Astrocyte (in vitro differentiated cells and primary cell): Measurements from ENCODE around the gene ARL4C. TPM values are rescaled to one million over a fixed set of nuclear protein-coding genes. Genes with fewer than 3 reads are reported as not detected.

Experiments
- DNase-seq: peaks from one replicate; pipeline ENCODE4 v3.0.0-alpha.2; 2010; ENCODE audit warnings: low read depth
- FAIRE-seq: peaks from 2 replicates; lab custom pipeline; 2011; peaks lifted over from hg19 to GRCh38; lab: Jason Lieb, UNC
- H2AFZ ChIP-seq: 2 replicates; pipeline ENCODE4 v1.6.0; 2012; ENCODE audit warnings: low read depth, low read length, inconsistent platforms
- H3K27ac ChIP-seq: 2 replicates; pipeline ENCODE4 v1.5.1; 2011; ENCODE audit warnings: low read depth, low read length, inconsistent platforms
- H3K27me3 ChIP-seq: 2 replicates; pipeline ENCODE4 v1.6.0; 2011; ENCODE audit warnings: low read length, inconsistent platforms; ENCODE audit not compliant: insufficient read depth
- H3K36me3 ChIP-seq: 2 replicates; pipeline ENCODE4 v1.5.1; 2011; ENCODE audit warnings: low read length, inconsistent platforms; ENCODE audit not compliant: insufficient read depth
- H3K4me1 ChIP-seq: 2 replicates; pipeline ENCODE4 v1.5.1; 2011; ENCODE audit warnings: low read length, inconsistent platforms; ENCODE audit not compliant: insufficient read depth
- H3K4me2 ChIP-seq: 2 replicates; pipeline ENCODE4 v1.6.0; 2012; ENCODE audit warnings: low read length, inconsistent platforms
- H3K4me3 ChIP-seq: 2 replicates; pipeline ENCODE4 v1.5.1; 2011; ENCODE audit warnings: low read depth, mild to moderate bottlenecking, low read length, inconsistent platforms; ENCODE audit not compliant: insufficient read depth
- H3K79me2 ChIP-seq: 2 replicates; pipeline ENCODE4 v1.6.0; 2012; ENCODE audit warnings: mild to moderate bottlenecking, low read length, inconsistent platforms; ENCODE audit not compliant: insufficient read depth
- H3K9ac ChIP-seq: 2 replicates; pipeline ENCODE4 v1.6.0; 2012; ENCODE audit warnings: mild to moderate bottlenecking, low read length, inconsistent platforms
- H3K9me3 ChIP-seq: 2 replicates; pipeline ENCODE4 v1.5.1; 2012; ENCODE audit warnings: low read depth, mild to moderate bottlenecking, low read length, inconsistent platforms; ENCODE audit not compliant: insufficient read depth
- H4K20me1 ChIP-seq: 2 replicates; pipeline ENCODE4 v1.6.0; 2012; ENCODE audit warnings: low read length, inconsistent platforms; ENCODE audit not compliant: insufficient read depth
- H3K27ac Mint-ChIP-seq: one replicate; pipeline ENCODE4 v1.8.0; 2021; ENCODE audit warnings: mild to moderate bottlenecking, mixed read lengths; ENCODE audit not compliant: unreplicated experiment
- H3K27me3 Mint-ChIP-seq: one replicate; pipeline ENCODE4 v1.8.0; 2021; ENCODE audit warnings: low read depth, mixed read lengths; ENCODE audit not compliant: unreplicated experiment
- H3K36me3 Mint-ChIP-seq: one replicate; pipeline ENCODE4 v1.8.0; 2021; ENCODE audit warnings: low read depth, mixed read lengths; ENCODE audit not compliant: unreplicated experiment
- H3K4me1 Mint-ChIP-seq: one replicate; pipeline ENCODE4 v1.8.0; 2021; ENCODE audit warnings: low read depth, mixed read lengths; ENCODE audit not compliant: unreplicated experiment
- H3K4me3 Mint-ChIP-seq: one replicate; pipeline ENCODE4 v1.8.0; 2021; ENCODE audit warnings: mild to moderate bottlenecking, moderate library complexity, mixed read lengths; ENCODE audit not compliant: unreplicated experiment
- H3K9me3 Mint-ChIP-seq: one replicate; pipeline ENCODE4 v1.8.0; 2021; ENCODE audit warnings: mild to moderate bottlenecking, mixed read lengths; ENCODE audit not compliant: unreplicated experiment
- CTCF ChIP-seq: IDR thresholded peaks from 2 replicates; pipeline ENCODE4 v1.5.1; 2011; ENCODE audit warnings: low read depth, mild to moderate bottlenecking, inconsistent platforms, low read length, moderate library complexity; ENCODE audit not compliant: insufficient read depth
- EZH2 ChIP-seq: IDR thresholded peaks from 2 replicates; pipeline ENCODE4 v1.6.1; 2012; ENCODE audit warnings: mild to moderate bottlenecking, low read length, inconsistent platforms; ENCODE audit not compliant: insufficient read depth
- total RNA-seq: library from RNA; stranded (reverse); gene quantifications from 2 replicates; pipeline ENCODE4 v1.2.1, GENCODE V29; 2021

Gene ARL4C
- total RNA-seq, 1 donor from 2014 or later = 70.7 TPM

- Histone ChIP-seq H3K9me3 (peaks cover 8% of the 10 kb centered on the region), H4K20me1 (no peaks in the 10 kb centered on the region), H3K4me3 (no peak overlapping the region), H3K36me3 (no peaks in the 10 kb centered on the region), H3K79me2 (no peaks in the 10 kb centered on the region), H2AFZ (no peak overlapping the region), H3K27ac (no peak overlapping the region), H3K4me1 (no peaks in the 10 kb centered on the region), H3K4me2 (no peak overlapping the region), H3K9ac (no peak overlapping the region), H3K27me3 (no peaks in the 10 kb centered on the region)
- peaks cover 5% of the 10 kb centered on the region for H3K27me3 Mint-ChIP-seq
- H3K36me3 Mint-ChIP-seq = peaks cover 2% of the 10 kb centered on the region
- DNase-seq = no peak
- H3K4me3 Mint-ChIP-seq = no peak overlapping the region
- H3K27ac Mint-ChIP-seq = no peak overlapping the region
- TF ChIP-seq EZH2 (no peak), CTCF (no peak)
- FAIRE-seq = no peak
- H3K9me3 Mint-ChIP-seq = peaks cover 21% of the 10 kb centered on the region
- peaks cover 2% of the 10 kb centered on the region for H3K4me1 Mint-ChIP-seq
Observed at GRCh38 chr2:234468503-234468902, 28.4 kb downstream of the ARL4C start.

GRCh38 chr2:234467289-234467688 lies 29.6 kb downstream of the ARL4C start:
- H3K79me2 ChIP-seq = no peaks in the 10 kb centered on the region
- H2AFZ ChIP-seq = no peak overlapping the region
- DNase-seq (peak; percentile 89), FAIRE-seq (no peak)
- H3K9ac ChIP-seq = no peak overlapping the region
- H3K27me3 Mint-ChIP-seq = peaks cover 8% of the 10 kb centered on the region
- H3K27ac ChIP-seq = peak overlapping the region; percentile 30
- H3K36me3 Mint-ChIP-seq = peaks cover 2% of the 10 kb centered on the region
- no peaks in the 10 kb centered on the region for H4K20me1 ChIP-seq
- peaks cover 20% of the 10 kb centered on the region for H3K9me3 Mint-ChIP-seq
- peaks cover 8% of the 10 kb centered on the region for H3K9me3 ChIP-seq
- no peaks in the 10 kb centered on the region for H3K27me3 ChIP-seq
- no peak overlapping the region for H3K4me2 ChIP-seq
- H3K27ac Mint-ChIP-seq = peak overlapping the region; percentile 18
- no peak for TF ChIP-seq EZH2
- TF ChIP-seq CTCF = no peak
- H3K4me1 ChIP-seq = no peaks in the 10 kb centered on the region
- peaks cover 2% of the 10 kb centered on the region for H3K4me1 Mint-ChIP-seq
- no peaks in the 10 kb centered on the region for H3K36me3 ChIP-seq
- no peak overlapping the region for H3K4me3 Mint-ChIP-seq
- H3K4me3 ChIP-seq = no peak overlapping the region

GRCh38 chr2:234464291-234464645 lies 32.6 kb downstream of the ARL4C start:
- H3K27me3 Mint-ChIP-seq = peaks cover 8% of the 10 kb centered on the region
- Histone ChIP-seq H3K27ac (no peak overlapping the region), H3K9ac (no peak overlapping the region), H3K36me3 (no peaks in the 10 kb centered on the region), H3K4me2 (no peak overlapping the region), H3K4me1 (no peaks in the 10 kb centered on the region), H4K20me1 (no peaks in the 10 kb centered on the region), H3K79me2 (no peaks in the 10 kb centered on the region), H3K9me3 (peaks cover 8% of the 10 kb centered on the region), H3K4me3 (no peak overlapping the region), H2AFZ (no peak overlapping the region), H3K27me3 (no peaks in the 10 kb centered on the region)
- no peak overlapping the region for H3K4me3 Mint-ChIP-seq
- no peak for TF ChIP-seq EZH2
- no peak for DNase-seq
- peaks cover 2% of the 10 kb centered on the region for H3K4me1 Mint-ChIP-seq
- peaks cover 16% of the 10 kb centered on the region for H3K9me3 Mint-ChIP-seq
- no peak overlapping the region for H3K27ac Mint-ChIP-seq
- no peak for FAIRE-seq
- H3K36me3 Mint-ChIP-seq = peaks cover 2% of the 10 kb centered on the region
